ENCODE measurements around the gene ARHGEF7. TPM values are rescaled to one million over a fixed set of nuclear protein-coding genes. Genes with fewer than 3 reads are reported as not detected.

ARHGEF7 gene
- total RNA-seq, 2 donors from 2014 or later = 78.8 to 104 TPM

GRCh38 chr13:111156421-111156820 is 41.3 kb downstream of the ARHGEF7 start:
- Mint-ChIP-seq H3K36me3 (ENCODE audit: low read depth) (peaks cover 13% of the 10 kb centered on the region), H3K4me3 (peak overlapping the region; percentile 31), H3K27ac (peak overlapping the region; percentile 34), H3K4me1 (peaks cover 30% of the 10 kb centered on the region), H3K27me3 (peaks cover 2% of the 10 kb centered on the region)
- no peaks in the 10 kb centered on the region for H3K9me3 ChIP-seq (ENCODE audit: control insufficient read depth, low read length, poor library complexity, severe bottlenecking)
- ATAC-seq = no peak
- DNase-seq = no peak

DNA sequence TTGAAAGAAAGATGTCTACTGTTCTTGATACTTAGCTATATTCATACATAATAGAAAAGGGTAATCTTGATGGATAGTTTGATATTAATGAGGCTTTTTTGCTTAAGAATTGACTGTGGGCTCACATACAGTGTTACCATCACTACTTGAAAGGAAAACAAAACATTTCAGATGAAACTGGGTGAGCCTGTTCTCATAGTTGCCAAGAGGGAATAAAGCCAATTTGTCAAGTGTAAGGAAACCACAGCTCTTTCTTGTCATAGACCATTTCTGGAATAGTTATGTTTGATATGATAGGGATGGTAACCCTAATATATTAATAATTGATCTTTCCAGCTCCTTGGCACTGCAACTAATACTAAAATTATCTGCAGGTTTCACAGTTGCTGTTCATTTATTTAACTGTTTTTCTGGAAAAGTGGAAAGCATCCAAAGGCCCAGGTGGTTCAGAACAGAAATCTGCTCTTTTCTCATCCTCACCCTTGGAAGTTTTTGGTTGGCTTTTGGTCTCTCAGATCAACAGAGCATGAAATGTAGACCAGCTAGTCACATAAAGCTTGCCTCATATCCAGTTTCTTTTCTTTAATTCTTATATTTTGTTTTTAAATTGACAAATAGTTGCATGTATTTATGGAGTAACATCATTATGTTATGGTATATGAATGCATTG is 43.2 kb downstream of the ARHGEF7 start:
- Mint-ChIP-seq H3K4me3 (no peak overlapping the region), H3K36me3 (ENCODE audit: low read depth) (peaks cover 13% of the 10 kb centered on the region), H3K4me1 (peaks cover 33% of the 10 kb centered on the region), H3K27me3 (no peaks in the 10 kb centered on the region), H3K27ac (peak overlapping the region; percentile 11)
- H3K9me3 ChIP-seq (ENCODE audit: control insufficient read depth, low read length, poor library complexity, severe bottlenecking) = no peaks in the 10 kb centered on the region
- DNase-seq = no peak
- no peak for ATAC-seq

GRCh38 chr13:111159362-111160320 is 44.5 kb downstream of the ARHGEF7 start:
- no peaks in the 10 kb centered on the region for H3K27me3 Mint-ChIP-seq
- ATAC-seq = no peak
- H3K4me1 Mint-ChIP-seq = peaks cover 27% of the 10 kb centered on the region
- no peaks in the 10 kb centered on the region for H3K9me3 ChIP-seq (ENCODE audit: control insufficient read depth, low read length, poor library complexity, severe bottlenecking)
- no peak for DNase-seq
- peaks cover 13% of the 10 kb centered on the region for H3K36me3 Mint-ChIP-seq (ENCODE audit: low read depth)
- H3K27ac Mint-ChIP-seq = peak overlapping the region; percentile 59
- H3K4me3 Mint-ChIP-seq = no peak overlapping the region

DNA sequence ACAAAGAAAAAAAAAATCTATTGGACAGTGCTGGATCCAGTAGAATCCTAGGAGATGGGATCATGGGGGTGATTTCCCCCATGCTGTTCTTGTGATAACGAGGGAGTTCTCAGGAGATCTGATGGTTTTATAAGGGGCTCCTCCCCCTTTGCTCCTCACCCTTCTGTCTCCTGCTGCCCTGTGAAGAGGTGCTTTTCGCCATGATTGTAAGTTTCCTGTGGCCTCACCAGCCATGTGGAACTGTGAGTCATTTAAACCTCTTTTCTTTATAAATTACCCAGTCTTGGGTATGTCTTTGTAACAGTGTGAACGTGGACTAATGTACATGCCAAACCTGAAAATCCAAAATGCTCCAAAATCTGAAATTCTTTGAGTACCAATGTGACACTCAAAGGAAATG is 45.5 kb downstream of the ARHGEF7 start:
- Mint-ChIP-seq H3K36me3 (ENCODE audit: low read depth) (peaks cover 16% of the 10 kb centered on the region), H3K27me3 (no peaks in the 10 kb centered on the region), H3K4me3 (no peak overlapping the region), H3K4me1 (peaks cover 31% of the 10 kb centered on the region), H3K27ac (peak overlapping the region; percentile 59)
- DNase-seq (no peak), ATAC-seq (no peak)
- H3K9me3 ChIP-seq (ENCODE audit: control insufficient read depth, low read length, poor library complexity, severe bottlenecking) = no peaks in the 10 kb centered on the region

DNA sequence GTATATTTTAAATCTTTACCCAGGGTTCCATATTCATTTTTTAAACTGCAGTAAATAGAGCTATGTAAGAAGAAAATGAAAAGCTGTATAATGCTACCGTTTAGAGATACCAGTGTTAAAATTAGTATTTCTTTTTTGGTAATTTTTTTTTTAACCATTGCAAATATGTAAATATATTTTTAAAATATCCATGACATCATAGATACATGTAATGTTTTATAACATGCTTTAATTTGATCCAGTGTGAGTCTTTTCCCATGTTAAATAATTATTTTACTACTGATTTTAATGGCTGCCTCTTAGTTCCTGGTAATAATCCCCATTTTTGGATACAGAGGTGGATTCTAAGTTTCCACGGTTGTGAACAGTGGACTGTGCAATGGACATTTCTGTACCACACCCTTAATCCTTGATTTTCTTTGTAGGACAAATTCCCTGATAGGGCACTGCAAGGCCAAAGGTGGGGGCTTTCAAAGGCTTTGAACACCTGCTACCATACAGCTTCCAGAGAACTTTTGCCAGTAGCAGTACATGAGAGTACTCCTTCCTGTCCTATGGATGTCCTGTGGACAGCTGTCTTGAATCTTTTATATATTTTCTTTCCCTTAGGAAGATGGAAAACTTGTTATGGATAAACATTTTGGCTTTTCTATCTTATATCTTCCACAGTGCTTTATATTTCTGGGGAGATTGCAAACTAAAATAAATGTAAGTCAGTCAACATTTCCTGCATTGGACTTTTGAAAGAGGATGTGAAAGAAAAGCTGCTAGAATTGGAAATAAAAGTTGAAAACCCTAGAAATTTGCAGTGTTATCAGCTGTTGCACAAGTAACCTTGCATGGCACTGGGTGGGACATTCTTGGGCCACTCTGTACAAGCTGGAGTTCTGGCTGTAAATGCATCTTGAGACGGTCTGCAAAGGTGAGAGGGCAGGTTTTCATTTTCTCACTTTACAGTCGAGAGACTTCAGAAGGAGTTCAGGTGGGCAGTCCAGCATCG is 46.8 kb downstream of the ARHGEF7 start:
- Mint-ChIP-seq H3K4me3 (no peak overlapping the region), H3K27me3 (no peaks in the 10 kb centered on the region), H3K36me3 (ENCODE audit: low read depth) (peaks cover 14% of the 10 kb centered on the region), H3K27ac (peak overlapping the region; percentile 8), H3K4me1 (peaks cover 40% of the 10 kb centered on the region)
- H3K9me3 ChIP-seq (ENCODE audit: control insufficient read depth, low read length, poor library complexity, severe bottlenecking) = no peaks in the 10 kb centered on the region
- DNase-seq (no peak), ATAC-seq (no peak)

DNA sequence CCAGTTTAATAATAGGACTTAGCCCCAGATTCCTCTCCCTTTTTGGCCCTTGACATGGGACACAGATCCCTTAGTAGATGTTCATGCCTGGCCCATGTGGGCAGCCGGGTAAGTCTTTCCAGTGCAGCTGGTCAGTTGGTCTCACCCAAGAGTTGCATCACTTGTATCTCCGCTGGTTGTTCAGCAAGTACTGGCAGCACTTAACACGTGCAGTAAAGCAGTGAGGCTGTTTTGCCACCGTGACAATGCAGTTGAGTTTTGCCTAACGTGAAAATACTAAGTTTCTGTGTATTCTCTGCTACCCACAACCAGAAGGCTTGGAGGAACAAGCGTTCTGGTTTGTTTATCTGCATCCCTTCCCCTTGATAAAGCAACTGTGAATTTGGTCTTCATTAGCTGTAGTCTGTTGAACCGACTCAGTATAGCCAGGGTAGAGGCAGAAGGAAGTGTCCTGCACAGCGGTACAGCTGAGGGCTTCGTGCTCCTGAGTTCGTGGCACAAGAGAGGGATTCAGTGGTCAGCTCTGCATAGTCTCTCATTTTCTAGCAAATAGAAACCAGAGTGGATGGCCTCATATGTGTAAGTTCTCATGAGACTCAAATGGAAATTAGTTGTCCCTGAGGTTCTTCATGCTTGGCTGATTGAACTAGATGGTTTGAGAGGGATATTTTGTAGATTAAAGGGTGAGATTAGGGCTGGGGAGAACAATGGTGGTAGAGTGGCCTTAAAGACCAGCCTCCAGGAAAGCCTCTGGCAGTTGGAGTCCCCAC is 50.3 kb downstream of the ARHGEF7 start:
- DNase-seq (no peak), ATAC-seq (no peak)
- no peaks in the 10 kb centered on the region for H3K27me3 Mint-ChIP-seq
- peaks cover 35% of the 10 kb centered on the region for H3K4me1 Mint-ChIP-seq
- H3K4me3 Mint-ChIP-seq = peak overlapping the region; percentile 15
- H3K27ac Mint-ChIP-seq = peak overlapping the region; percentile 82
- peaks cover 5% of the 10 kb centered on the region for H3K36me3 Mint-ChIP-seq (ENCODE audit: low read depth)
- no peaks in the 10 kb centered on the region for H3K9me3 ChIP-seq (ENCODE audit: control insufficient read depth, low read length, poor library complexity, severe bottlenecking)

DNA sequence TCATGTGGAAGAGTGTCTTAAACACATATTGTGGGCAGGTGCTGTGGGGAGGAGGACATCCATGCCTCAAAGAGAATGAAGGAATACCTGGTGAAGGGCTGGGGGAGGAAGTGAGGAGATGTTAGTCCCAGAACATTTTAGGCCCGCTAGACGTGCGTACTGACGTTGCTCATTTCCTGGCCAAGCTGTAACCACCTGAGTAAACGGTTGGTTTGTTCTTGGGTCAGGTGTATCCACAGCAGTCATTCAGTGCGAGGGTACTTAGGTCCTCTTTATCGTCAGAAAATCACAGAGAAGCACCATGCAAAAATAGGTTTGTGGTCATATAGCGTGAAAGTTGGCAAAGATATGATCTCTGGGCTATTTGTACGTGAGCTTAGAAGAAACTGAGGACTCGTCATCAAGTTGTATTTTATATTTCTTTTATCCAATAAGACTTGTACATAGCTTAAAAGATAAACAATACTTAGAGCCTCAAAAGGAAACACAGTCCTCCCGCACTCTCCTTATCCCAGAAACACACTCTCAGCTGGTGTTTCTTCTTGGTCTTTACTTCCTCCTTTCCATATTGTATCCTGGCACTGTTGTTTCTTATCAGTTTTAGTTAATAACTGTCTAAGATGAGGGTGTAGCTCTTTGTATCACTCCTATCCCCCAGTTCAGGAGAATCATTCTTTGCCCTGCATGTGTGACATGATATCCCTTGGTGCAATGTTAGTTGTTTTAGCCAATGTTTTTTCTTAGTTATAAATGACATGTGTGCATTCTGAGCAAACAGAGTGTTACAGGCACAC is 52.0 kb downstream of the ARHGEF7 start:
- no peaks in the 10 kb centered on the region for H3K9me3 ChIP-seq (ENCODE audit: control insufficient read depth, low read length, poor library complexity, severe bottlenecking)
- H3K4me3 Mint-ChIP-seq = peak overlapping the region; percentile 80
- peak overlapping the region; percentile 82 for H3K27ac Mint-ChIP-seq
- ATAC-seq (peak; percentile 84), DNase-seq (no peak)
- peaks cover 3% of the 10 kb centered on the region for H3K36me3 Mint-ChIP-seq (ENCODE audit: low read depth)
- H3K27me3 Mint-ChIP-seq = no peaks in the 10 kb centered on the region
- H3K4me1 Mint-ChIP-seq = peaks cover 40% of the 10 kb centered on the region

- Mint-ChIP-seq H3K4me1 (peaks cover 38% of the 10 kb centered on the region), H3K27me3 (no peaks in the 10 kb centered on the region), H3K27ac (peak overlapping the region; percentile 5), H3K36me3 (ENCODE audit: low read depth) (peaks cover 3% of the 10 kb centered on the region), H3K4me3 (no peak overlapping the region)
- DNase-seq = no peak
- no peak for ATAC-seq
- no peaks in the 10 kb centered on the region for H3K9me3 ChIP-seq (ENCODE audit: control insufficient read depth, low read length, poor library complexity, severe bottlenecking)
Measured at GRCh38 chr13:111168107-111168506, 53.0 kb downstream of the ARHGEF7 start.

- peaks cover 46% of the 10 kb centered on the region for H3K4me1 Mint-ChIP-seq
- no peak overlapping the region for H3K4me3 Mint-ChIP-seq
- H3K36me3 Mint-ChIP-seq (ENCODE audit: low read depth) = no peaks in the 10 kb centered on the region
- H3K27me3 Mint-ChIP-seq = no peaks in the 10 kb centered on the region
- H3K9me3 ChIP-seq (ENCODE audit: control insufficient read depth, low read length, poor library complexity, severe bottlenecking) = no peaks in the 10 kb centered on the region
- peak overlapping the region; percentile 82 for H3K27ac Mint-ChIP-seq
- DNase-seq = no peak
- ATAC-seq = no peak
Measured at GRCh38 chr13:111171112-111171511, 56.0 kb downstream of the ARHGEF7 start.

- no peak for ATAC-seq
- peak overlapping the region; percentile 82 for H3K27ac Mint-ChIP-seq
- peaks cover 45% of the 10 kb centered on the region for H3K4me1 Mint-ChIP-seq
- no peaks in the 10 kb centered on the region for H3K36me3 Mint-ChIP-seq (ENCODE audit: low read depth)
- H3K9me3 ChIP-seq (ENCODE audit: control insufficient read depth, low read length, poor library complexity, severe bottlenecking) = no peaks in the 10 kb centered on the region
- H3K4me3 Mint-ChIP-seq = no peak overlapping the region
- DNase-seq = no peak
- H3K27me3 Mint-ChIP-seq = no peaks in the 10 kb centered on the region
Measured at GRCh38 chr13:111171629-111172028, 56.5 kb downstream of the ARHGEF7 start.

DNA sequence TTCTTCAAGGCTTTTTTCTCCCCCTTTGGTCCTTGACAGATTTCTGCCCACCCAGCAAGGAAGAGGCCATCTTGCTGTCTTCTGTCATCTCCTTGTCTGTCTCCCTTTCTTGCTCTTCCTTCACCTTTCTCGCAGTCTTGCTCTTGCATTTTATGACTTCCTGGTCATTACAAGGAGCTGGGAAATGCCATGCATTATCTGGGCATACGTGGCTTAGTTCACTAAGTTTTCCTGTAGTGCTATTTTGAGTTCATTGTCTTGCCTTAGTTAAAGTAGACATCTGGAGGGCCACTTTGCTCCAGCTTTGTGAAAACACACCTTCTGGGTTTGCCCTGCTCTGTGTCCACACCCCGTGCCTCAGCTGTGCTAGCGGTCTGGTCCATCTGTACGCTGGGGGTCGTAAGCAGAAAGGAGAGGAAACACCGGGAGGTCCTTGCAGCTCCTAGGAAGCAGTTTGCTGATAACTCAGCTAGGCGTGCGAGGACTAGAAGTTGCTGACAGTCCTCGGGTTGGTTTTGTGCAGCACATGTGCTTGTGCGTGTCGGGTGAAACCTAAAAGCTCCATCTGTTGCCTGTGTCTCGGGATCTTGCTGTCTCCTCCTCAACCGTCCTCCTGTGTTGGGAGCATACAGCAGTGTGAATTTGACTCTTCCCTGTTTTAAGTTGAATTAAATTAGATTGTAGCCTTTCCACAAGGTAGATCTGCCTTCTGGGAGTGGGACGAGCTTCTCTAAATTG is 59.4 kb downstream of the ARHGEF7 start:
- Mint-ChIP-seq H3K36me3 (ENCODE audit: low read depth) (no peaks in the 10 kb centered on the region), H3K4me1 (peaks cover 58% of the 10 kb centered on the region), H3K27ac (peak overlapping the region; percentile 100), H3K27me3 (no peaks in the 10 kb centered on the region), H3K4me3 (peak overlapping the region; percentile 54)
- H3K9me3 ChIP-seq (ENCODE audit: control insufficient read depth, low read length, poor library complexity, severe bottlenecking) = no peaks in the 10 kb centered on the region
- ATAC-seq = no peak
- no peak for DNase-seq
